Stimulated activated CD4-positive, alpha-beta T cell treated with anti-CD3 and anti-CD28 coated beads, Interleukin-4, amount 100 ng/mL, for 4 hours (primary cell): ENCODE measurements around the gene PAX8.

Experiments used
- DNase-seq, 2 experiments: peaks; one replicate each; pipeline ENCODE4 v3.0.0-alpha.2; 2020

Gene PAX8

GRCh38 chr2:113264713-113265403, 13.9 kb downstream of the PAX8 start:
- DNase-seq = no peak

GRCh38 chr2:113263546-113263945, 15.2 kb downstream of the PAX8 start:
- no peak for DNase-seq

- no peak for DNase-seq
These were observed 17.7 kb downstream of the PAX8 start for GRCh38 chr2:113260991-113261390.

- no peak for DNase-seq
These were observed 20.1 kb downstream of the PAX8 start for GRCh38 chr2:113258471-113259147.

GRCh38 chr2:113257516-113258264, 21.0 kb downstream of the PAX8 start:
- DNase-seq = no peak

- DNase-seq = no peak
These were observed 23.3 kb downstream of the PAX8 start for GRCh38 chr2:113255140-113256070.

GRCh38 chr2:113253453-113253852, 25.3 kb downstream of the PAX8 start:
- DNase-seq = no peak

GRCh38 chr2:113252047-113252590, 26.6 kb downstream of the PAX8 start:
- no peak for DNase-seq

- peak in 1 of 2 experiments; percentile 14 for DNase-seq
These were observed 27.6 kb downstream of the PAX8 start for GRCh38 chr2:113251118-113251517.

GRCh38 chr2:113248997-113249770, 29.5 kb downstream of the PAX8 start:
- peak; percentile 57 to 61 for DNase-seq

- no peak for DNase-seq
These were observed 32.1 kb downstream of the PAX8 start for GRCh38 chr2:113246606-113247005.

GRCh38 chr2:113245276-113245711, 33.4 kb downstream of the PAX8 start:
- DNase-seq = no peak

- no peak for DNase-seq
These were observed 36.4 kb downstream of the PAX8 start for GRCh38 chr2:113242327-113242726.

- DNase-seq = peak; percentile 44 to 70
These were observed 37.5 kb downstream of the PAX8 start for GRCh38 chr2:113240915-113241911.

- DNase-seq = no peak
These were observed 38.4 kb downstream of the PAX8 start for GRCh38 chr2:113240150-113240914.

GRCh38 chr2:113238871-113239839, 39.6 kb downstream of the PAX8 start:
- DNase-seq = no peak

- no peak for DNase-seq
These were observed 41.0 kb downstream of the PAX8 start for GRCh38 chr2:113237604-113238160.
